Stimulated activated CD8-positive, alpha-beta memory T cell treated with anti-CD3 and anti-CD28 coated beads, Interleukin-15, amount 100 ng/mL, for 24 hours (primary cell): ENCODE results near the gene APOE.
A peak's percentile ranks its signal among the peaks of the same experiment; 100 is the strongest.
"Not testable (repeated sequence)": the region's sequence is repeated elsewhere in the genome, so short reads cannot be mapped to it uniquely, and the experiment has no call there.

ENCODE experiments used
- DNase-seq: peaks from one replicate; pipeline ENCODE4 v3.0.0-alpha.2; 2020; ENCODE audit warnings: low read depth

Gene APOE

DNA sequence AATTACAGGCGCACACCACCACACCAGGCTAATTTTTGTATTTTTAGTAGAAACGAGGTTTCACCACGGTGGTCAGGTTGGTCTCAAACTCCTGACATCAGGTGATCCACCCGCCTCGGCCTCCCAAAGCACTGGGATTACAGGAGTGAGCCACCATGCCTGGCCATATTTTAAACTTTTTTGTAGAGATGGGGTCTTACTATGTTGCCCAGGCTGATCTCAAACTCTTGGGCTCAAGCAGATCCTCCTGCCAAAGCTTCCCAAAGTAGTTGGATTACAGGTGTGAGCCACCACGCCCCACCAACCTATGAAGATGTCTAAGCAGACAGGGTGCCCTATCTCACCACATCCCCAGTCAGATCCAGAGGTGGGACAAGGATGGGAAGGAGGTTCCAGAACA, 6.3 kb downstream of the APOE start:
- not testable (repeated sequence) for DNase-seq

- DNase-seq, result no peak
Measured at GRCh38 chr19:44912854-44913253, 7.3 kb downstream of the APOE start.

GRCh38 chr19:44913512-44914432, 8.2 kb downstream of the APOE start:
- not testable (repeated sequence) for DNase-seq

GRCh38 chr19:44914433-44915206, 9.0 kb downstream of the APOE start, which contains the start of gene APOC1:
Gene APOC1, plus strand, starts transcription at chr19:44914608. Its CDS starts 284 bp downstream, at chr19:44914892.
- peak; percentile 35 for DNase-seq

- no peak for DNase-seq
Measured at GRCh38 chr19:44924243-44924725, 18.7 kb downstream of the APOE start.

- no peak for DNase-seq
Measured at GRCh38 chr19:44925114-44925891, 19.7 kb downstream of the APOE start.

DNA sequence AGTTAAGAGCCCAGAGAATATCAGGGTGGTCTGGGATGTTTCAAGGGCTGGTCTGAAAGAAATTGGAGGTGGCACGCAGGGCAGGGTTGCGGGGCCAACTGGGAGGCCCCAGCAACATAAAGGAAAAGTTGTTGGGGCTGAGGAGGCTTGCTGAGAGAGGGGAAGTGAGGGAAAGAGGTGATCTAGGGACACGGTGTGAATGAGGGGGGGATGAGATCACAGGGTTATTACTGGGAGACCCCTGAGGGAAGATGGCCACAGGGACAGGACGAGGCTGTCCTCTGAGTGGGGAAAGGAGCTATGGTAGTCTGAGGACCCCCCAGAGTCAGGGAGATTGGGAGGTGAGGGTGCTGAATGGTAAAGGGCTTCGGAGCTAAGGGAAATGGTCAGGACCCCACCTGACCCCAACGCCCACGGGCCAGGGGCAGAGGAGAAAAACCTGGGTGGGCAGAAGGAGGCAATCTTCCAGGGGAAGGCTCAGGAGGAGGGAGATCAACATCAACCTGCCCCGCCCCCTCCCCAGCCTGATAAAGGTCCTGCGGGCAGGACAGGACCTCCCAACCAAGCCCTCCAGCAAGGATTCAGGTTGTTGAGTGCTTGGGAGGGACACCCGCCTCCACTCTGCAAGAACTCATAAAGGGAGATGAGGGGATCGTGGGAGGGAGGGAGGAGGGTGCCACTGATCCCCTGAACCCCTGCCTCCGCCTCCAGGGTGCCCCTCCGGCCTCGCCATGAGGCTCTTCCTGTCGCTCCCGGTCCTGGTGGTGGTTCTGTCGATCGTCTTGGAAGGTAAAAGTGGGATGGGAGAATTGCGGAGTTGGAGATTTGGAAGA, 20.9 kb downstream of the APOE start:
- DNase-seq, result not testable (repeated sequence)

DNA sequence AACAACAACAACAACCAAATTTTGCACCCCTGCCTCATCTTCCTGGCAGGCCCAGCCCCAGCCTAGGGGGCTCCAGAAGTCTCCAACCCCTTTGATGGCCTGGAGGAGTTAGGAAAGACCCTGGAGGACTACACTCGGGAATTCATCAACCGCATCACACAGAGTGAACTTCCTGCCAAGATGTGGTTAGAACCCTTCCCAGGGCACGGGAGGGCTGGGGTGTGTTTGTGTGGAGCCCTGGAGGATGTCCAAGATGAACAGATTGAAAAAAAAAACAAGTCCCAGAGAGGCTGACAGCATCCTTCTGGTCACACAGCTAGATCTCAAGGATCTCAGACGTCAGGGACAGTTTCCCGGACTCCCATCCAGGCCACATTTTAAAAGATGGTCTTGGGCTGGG, 22.1 kb downstream of the APOE start:
- DNase-seq, result no peak

DNA sequence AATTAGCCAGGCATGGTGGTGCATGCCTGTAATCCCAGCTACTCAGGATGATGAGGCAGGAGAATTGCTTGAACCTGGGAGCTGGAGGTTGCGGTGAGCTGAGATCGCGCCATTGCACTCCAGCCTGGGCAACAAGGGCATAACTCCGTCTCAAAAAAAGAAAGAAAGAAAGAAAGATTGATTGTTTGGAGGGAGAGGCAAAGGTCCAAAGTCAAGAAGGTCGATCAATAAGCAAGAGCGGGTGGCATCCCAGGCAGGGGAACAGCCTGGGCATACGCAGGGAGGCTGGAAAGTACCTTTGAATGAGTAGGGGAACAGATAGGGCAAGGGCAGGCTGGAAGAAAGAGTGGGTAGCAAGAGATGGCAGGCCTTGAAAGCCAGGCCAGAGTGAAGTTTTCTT, 24.5 kb downstream of the APOE start:
- no peak for DNase-seq

DNA sequence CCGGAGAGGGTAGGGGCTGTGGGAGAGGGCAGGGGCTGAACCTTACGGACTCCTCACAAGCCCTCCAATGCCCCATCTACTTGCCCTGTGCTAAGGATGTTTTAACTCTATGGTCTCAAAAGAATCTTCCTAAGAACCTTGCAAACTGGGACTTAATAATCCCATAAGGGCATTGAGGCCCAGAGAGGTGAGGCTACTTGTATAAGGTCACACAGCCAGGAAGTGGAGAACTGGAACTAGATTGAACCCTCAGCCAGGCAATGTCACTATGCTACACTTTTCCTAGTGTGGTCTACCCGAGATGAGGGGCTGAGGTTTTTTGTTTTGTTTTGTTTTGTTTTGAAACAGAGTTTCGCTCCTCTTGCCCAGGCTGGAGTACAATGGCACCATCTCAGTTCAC, 25.9 kb downstream of the APOE start:
- DNase-seq, result no peak

DNA sequence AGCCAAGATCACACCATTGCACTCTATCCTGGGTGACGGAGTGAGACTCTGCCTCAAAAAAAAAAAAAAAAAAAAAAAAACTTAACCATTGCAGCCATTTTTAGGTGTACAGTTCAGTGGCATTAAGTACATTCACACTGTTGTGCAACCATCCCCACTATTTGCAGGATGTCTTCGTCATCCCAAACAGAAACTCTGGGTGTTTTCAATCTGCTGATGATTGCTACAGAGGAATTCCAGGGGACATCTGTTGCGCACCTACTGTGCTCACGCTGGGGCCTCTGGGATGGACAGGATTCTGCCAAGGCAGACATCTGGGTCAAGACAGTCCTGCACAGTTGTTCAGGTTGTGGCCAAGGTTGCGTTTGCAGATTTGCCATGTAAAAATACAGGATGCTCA, 34.1 kb downstream of the APOE start:
- DNase-seq, result no peak

GRCh38 chr19:44942067-44942571, 36.5 kb downstream of the APOE start, which contains the start of gene APOC4:
Gene APOC4, plus strand, starts transcription at chr19:44942237. Its CDS starts 41 bp downstream, at chr19:44942278.
- no peak for DNase-seq

- DNase-seq, result no peak
Measured at GRCh38 chr19:44943801-44944249, 38.2 kb downstream of the APOE start.

DNA sequence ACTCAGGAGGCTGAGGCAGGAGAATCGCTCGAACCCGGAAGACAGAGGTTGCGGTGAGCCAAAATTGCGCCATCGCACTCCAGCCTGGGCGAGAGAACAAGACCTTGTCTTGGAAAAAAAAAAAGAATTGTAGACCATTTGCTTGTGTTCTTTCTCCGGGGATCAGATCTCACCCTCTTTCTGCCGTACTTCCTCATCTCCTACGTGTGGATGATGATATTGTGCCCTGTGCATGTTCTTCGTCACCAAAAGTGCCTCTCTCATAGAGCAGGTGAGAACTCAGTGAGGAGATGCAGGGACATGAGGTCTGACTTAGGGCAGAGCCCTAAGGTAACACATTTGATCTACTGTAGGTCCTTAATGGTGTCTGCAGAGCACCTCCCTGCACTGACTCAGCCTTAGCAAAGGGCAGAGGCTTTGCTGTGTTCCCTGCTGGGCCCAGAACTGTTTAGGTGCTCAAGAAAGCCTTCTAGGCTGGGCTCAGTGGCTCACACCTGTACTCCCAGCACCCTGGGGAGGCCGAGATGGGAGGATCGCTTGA, 41.5 kb downstream of the APOE start:
- DNase-seq, result no peak

GRCh38 chr19:44948237-44948636, 42.6 kb downstream of the APOE start:
- DNase-seq, result no peak

DNA sequence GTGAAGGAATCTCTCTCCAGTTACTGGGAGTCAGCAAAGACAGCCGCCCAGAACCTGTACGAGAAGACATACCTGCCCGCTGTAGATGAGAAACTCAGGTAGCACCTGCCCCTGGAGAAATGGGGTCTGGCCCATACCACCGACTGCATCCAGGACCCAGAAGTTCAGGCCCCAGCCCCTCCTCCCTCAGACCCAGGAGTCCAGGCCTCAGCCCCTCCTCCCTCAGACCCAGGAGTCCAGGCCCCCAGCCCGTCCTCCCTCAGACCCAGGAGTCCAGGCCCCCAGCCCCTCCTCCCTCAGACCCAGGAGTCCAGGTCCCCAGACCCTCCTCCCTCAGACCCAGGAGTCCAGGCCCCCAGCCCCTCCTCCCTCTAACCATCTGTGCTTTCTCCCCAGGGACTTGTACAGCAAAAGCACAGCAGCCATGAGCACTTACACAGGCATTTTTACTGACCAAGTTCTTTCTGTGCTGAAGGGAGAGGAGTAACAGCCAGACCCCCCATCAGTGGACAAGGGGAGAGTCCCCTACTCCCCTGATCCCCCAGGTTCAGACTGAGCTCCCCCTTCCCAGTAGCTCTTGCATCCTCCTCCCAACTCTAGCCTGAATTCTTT, 43.3 kb downstream of the APOE start:
- DNase-seq, result no peak

DNA sequence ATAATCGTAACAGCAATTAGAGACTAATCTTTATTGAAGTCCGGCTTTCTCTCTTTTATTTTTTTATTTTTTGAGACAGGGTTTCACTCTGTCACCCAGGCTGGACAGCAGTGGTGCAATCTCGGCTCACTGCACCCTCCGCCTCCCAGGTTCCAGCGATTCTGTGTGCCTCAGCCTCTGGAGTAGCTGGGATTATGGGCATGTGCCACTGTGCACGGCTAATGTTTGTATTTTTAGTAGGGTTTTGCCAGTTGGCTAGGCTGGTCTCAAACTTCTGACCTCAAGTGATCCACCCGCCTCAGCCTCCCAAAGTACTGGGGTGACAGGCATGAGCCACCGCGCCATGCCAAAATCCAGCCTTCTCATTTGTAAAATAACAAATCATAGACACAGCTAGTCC, 44.0 kb downstream of the APOE start:
- DNase-seq, result no peak

- DNase-seq, result no peak
Measured at GRCh38 chr19:44951179-44952159, 45.9 kb downstream of the APOE start.

DNA sequence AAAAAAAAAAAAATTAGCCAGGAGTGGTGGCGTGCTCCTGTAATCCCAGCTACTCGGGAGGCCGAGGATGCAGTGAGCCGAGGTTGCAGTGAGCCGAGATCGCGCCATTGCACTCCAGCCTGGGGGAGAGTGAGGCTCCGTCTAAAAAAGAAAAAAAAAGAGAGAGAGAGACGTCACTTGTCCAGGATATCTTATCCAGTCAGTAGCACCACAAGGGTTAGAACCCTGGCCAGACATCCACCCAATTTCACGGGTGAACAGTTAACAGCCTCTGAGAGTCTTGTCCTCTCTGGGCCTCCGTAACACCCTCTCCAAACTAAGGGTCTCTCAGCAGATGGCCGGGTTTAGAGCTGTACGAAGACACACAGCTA, 48.7 kb downstream of the APOE start:
- DNase-seq, result no peak
